Hindlimb muscle (tissue), 1 donor: Measurements from ENCODE around the gene YPEL1. TPM values are rescaled to one million over a fixed set of nuclear protein-coding genes. Genes with fewer than 3 reads are reported as not detected.
"Not testable (repeated sequence)": the region's sequence is repeated elsewhere in the genome, so short reads cannot be mapped to it uniquely, and the experiment has no call there.

ENCODE experiments used
- DNase-seq: peaks from one replicate; pipeline ENCODE4 v3.0.0-alpha.2; 2013
- polyA plus RNA-seq: library from polyadenylated mRNA; unstranded; fragments of 120-200 nt; gene quantifications from one replicate; pipeline ENCODE4 v1.2.1, GENCODE V29; 2013; ENCODE audit not compliant: insufficient read length

Gene YPEL1
- polyA plus RNA-seq, 1 donor: 26.8 TPM

DNA sequence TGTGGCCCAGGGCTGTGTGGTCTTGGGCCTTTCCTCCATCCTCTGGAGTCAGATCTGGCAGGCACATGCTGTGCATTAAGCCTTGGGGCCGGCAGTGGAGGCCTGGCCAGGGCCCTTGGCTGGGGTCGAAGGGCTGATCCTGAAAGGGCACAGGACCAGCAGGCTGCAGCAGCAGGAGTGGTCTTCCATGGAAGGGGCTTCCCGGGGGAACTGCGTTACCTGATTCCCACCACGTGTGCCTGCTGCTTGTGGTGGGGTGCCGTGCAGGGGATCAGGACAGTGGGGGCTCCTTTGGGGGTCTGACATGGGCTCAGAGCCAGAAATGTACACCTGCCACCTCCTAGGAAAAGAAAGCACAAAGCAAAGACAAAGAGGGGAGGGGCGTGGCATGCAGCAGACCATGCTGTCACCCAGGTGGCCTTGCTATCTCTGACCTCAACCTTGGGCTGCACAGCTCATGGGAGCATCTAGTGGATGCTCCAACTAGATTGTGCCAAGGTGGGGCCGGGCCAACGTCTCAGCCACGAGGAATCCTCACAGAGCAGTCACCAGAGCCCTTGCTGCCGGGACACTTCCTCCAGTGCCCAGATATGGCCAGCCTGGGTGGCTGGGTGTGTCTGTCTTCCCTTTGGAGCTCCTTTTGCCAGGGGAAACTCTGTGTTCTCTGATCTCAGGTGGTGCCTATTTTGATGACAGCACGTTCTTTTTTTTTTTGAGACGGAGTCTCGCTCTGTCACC is 17.9 kb upstream of the YPEL1 start:
- no peak for DNase-seq

DNA sequence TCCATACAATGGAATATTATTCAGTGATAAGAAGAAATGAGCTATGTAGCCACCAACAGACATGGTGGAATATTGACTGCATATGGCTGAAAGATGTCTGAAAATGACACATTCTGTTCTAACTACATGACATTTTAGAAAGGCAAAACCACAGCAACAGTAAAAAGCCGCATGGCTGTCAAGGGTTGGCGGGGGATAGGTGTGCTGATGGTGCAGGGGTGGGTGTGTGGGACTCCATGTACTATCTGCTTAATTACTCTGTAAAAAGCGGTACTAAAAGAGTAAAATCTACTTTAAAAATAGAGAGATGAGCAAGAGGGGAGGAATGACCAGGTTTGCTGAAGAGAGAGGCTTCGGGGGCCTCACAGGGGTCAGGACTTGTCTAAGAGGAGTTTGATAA is 16.7 kb upstream of the YPEL1 start:
- no peak for DNase-seq

GRCh38 chr22:21745948-21746347 is 10.4 kb upstream of the YPEL1 start:
- no peak for DNase-seq

- DNase-seq: not testable (repeated sequence)
These were observed 9.3 kb upstream of the YPEL1 start for GRCh38 chr22:21744917-21745316.

GRCh38 chr22:21741790-21742189 is 6.2 kb upstream of the YPEL1 start:
- DNase-seq: no peak

DNA sequence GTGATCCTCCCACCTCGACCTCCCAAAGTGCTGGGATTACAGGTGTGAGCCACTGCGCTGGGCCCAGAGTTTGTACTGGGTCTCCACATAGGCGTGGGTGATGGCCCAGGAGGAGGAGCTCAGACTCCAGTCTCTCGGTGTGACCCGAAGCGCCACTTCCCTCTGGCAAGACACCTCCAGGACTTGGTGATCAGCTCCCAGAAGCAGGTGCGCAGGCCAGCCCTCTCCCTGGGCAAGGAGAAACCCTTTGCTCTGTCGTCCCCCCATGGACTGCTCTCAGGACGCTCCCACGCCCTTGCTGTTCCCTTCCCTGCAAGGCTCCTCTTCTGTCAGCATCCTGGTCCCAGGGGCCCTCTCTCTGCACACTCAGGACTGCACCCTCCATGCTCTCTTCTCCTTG is 5.5 kb upstream of the YPEL1 start:
- no peak for DNase-seq

DNA sequence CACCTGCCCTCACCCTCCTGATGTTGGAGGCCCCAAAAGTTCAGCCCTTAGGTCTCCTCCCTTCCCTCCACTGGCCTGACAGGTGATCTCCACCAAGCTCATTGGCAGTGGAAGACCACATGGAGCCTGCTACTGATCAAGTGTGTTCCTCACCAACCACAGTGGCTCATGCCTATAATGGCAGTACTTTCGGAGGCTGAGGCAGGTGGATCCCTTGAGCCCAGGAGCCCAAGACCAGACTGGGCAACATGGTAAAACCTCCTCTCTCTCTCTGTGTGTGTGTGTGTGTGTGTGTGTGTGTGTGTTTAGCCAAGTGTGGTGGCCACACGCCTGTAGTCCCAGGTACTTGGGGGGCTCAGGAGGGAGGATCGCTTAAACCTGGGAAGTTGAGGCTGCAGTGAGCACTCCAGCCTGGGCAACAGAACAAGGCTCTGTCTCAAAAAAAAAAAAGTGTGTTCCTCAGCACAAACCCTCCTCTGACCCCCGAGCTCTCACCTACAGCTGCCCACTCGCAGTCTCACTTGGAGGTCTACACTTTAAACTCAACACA is 4.3 kb upstream of the YPEL1 start:
- DNase-seq: no peak

DNA sequence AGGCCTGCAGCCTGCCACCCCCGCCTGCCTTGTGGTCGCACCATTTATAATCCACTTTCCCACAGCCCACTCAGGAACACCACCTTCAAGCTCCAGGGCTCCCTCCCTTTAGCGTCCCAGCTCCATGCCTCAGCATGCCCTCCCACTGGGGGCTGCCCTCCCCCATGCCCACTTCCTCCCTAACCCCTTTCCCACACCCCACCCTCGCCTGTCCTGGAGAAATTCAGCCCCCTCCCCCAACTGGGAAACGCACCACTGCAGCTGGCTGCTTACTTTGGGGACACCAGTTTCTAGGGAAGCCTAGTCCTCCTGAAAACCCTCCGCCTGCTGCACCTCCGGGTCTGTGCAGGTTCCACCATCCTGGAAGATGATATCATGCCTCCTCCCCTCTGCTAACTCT is 3.4 kb upstream of the YPEL1 start:
- no peak for DNase-seq

DNA sequence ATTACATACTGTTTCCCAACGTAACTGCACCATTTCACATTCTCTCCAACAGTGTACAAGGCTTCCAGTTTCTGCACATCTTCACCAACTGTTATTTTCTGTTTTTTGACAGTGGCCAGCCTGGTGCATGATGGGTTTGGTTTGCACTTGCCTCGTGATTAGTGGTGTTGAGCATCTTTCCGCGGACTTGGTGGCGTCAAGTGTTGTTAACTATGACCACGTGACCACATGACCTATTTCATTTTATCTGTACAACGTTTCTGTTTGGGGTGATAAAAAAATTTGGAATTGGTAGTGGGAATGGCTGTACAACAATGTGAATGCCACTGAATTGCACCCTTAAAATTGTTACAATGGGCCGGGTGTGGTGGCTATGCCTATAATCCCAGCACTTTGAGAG is 2.5 kb upstream of the YPEL1 start:
- DNase-seq: no peak

GRCh38 chr22:21736948-21737347 is 1.4 kb upstream of the YPEL1 start:
- DNase-seq: no peak

DNA sequence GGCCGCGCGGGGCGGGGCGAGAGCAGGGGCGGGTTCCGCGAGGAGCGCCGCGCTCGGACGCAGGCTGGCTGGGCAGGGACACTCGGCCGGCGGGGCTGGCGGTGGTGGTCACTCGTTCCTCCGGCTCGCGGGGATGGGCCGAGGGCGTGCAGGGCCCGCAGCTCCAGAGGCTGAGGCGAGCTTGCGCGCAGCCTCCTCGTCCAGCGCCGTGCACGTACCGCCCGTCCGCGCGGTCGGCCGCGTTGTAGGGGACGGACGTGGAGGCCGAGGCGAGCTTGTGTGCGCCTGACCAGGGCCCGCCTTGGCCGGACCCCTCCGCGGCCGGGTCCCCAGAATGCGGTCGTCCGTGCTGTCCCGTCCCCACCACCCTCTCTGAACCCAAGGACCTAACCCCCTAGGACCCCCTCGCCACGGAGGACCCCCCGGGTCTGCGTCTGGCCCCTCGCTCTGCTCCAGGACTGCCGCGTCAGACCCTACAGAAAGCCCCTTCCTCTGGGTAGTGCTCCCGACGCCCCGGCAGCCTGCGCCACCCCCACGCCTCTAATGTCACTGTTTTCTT is 569 bp upstream of the YPEL1 start:
- no peak for DNase-seq

GRCh38 chr22:21734540-21735199 is 924 bp downstream of the YPEL1 start:
- no peak for DNase-seq

- no peak for DNase-seq
These were observed 4.1 kb downstream of the YPEL1 start for GRCh38 chr22:21731503-21731902.

DNA sequence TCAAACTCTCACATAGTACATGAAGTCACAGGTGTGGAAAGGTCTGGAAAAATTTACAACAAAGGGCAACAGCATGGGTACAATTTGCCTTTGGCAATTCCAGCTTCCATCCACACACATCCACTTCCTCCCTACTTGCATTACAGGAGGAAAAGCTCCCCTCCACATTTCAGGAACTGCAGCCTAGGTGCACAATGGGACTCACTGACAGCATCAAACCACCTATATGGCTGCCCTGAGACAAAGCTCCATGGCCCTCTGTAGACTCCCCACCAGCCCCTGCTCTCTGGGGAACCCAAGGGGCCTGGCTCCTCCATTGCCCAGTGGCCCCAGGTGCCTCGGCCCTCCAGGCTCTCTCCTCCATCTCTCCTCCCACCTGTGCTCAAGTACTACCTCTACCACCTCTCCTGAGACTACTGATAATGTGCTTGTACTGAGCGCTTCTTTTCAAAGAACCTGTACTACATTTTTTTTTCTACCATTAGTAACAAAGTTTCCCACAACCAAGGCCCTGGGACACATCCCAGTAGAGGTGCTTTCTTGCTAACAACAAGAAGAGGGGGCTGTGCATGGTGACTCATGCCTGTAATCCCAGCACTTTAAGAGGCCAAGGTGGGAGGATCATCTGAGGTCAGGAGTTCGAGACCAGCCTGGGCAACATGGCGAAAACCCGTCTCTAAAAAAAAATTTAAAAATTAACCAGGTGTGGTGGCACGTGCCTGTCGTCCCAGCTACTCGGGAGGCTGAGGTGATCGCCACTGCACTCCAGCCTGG is 4.9 kb downstream of the YPEL1 start:
- DNase-seq: no peak

- not testable (repeated sequence) for DNase-seq
These were observed 6.4 kb downstream of the YPEL1 start for GRCh38 chr22:21729184-21729583.

DNA sequence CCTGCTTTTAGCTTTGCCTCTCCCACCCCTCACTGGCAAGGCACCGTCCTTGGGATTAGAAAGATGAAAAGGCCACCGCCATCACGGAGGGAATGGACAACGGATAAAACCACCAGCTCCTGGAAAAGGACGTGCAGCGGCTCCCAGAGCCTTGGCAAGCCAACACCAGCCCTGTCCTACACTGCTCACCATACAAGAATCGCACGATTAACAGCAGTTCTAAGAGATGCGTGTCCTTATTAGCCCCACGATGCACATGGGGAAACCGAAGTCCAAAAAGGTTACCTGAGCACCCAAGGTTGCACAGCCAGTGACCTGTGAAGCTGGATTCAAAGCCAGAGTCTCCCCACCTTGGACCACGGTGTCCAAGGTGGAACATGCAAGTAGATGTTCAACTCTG is 7.3 kb downstream of the YPEL1 start:
- no peak for DNase-seq

DNA sequence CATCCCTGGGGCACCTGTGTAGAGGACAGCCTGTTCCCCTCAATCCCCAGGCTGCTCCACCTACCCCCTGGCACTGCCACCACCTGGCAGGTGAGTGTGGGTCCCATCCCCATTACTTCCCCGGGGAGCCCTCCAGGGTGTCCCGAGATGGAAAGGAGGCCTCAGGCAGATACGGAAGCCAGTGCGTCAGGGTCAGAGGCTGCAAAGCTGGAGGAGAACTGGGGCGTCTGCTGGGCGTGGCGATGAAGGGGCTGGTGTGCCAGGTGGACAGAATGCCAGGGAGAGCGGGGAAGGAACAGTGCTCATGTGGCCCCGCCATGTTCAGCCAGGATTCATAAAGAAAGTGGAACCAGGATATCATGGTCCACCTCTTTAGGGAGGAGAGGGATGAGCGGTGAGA is 7.8 kb downstream of the YPEL1 start:
- no peak for DNase-seq

DNA sequence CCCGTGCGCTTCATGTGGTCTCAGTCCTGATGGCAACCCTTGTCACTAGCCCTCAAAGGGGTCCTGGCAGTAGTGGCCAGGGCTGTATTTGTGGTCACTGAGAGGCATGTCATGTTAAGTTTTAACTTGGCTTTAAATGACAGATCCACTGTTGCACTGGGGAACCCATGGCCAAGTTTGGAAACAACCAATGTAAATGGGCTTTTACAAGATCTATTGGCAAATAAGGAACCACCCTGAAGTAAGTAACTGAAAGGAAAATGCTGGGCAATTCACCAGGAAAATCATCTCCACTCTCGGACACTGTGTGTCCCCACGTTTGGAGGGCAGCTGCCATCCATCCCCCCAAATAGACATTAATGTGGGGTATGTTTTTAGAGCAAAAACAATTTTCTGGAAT is 8.4 kb downstream of the YPEL1 start:
- DNase-seq: no peak

GRCh38 chr22:21726650-21727049 is 8.9 kb downstream of the YPEL1 start:
- no peak for DNase-seq

DNA sequence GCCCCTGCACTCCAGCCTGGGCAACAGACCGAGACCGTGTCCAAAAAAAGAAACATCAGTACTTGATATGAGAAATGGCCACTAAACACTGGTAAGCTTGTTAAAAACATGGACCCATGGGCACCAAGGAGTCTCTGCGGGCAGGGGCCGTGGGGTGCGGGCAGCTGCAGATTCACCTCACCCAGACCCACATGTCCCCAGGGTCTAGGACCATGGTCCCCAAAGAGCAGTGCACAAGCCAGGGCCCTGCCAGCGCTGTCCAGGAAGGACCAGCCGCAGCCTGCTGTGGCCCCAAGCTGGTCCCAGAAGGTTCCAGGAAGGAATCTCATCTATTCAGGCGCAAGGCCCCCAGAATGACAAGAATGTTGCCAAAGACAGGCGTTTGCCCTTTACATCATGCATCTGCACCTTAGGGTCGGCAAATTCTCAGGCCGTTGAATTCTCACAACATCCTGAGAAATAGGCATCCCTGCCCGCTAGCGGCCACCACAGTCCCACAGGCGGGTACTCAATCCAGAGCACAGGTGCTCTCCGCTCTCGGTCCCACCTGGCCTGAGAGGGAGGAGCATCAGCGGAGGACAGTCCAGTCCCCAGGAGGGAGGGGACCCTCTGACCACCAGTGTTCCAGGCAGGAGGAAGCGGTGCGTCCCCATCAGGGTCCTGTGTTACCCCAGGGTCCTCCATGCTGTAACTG is 9.5 kb downstream of the YPEL1 start:
- no peak for DNase-seq

- DNase-seq: not testable (repeated sequence)
These were observed 11.1 kb downstream of the YPEL1 start for GRCh38 chr22:21724496-21724895.

DNA sequence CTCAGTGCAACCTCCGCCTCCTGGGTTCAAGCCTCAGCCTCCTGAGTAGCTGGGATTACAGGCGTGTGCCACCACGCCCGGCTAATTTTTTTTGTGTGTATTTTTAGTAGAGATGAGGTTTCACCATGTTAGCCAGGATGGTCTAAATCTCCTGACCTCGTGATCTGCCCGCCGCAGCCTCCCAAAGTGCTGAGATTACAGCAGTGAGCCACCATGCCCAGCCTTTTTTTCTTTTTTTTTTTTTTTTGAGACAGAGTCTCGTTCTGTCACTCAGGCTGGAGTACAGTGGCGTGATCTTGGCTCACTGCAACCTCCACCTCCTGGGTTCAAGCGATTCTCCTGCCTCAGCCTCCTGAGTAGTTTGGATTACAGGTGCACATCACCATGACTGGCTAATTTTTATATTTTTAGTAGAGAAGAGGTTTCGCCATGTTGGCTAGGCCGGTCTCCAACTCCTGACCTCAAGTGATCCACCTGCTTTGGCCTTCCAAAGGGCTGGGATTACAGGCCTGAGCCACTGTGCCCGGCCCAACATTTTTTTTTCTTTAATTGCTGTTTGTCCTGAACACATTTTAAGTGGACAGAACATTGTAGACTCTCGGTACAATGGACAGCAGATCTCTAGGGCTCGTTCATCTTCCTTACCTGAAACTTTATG is 14.3 kb downstream of the YPEL1 start:
- not testable (repeated sequence) for DNase-seq
